CD4-positive, alpha-beta T cell treated with Interleukin-1 beta for 1 hour (primary cell): ENCODE data around the gene RAB3B.
"Not testable (repeated sequence)": the region's sequence is repeated elsewhere in the genome, so short reads cannot be mapped to it uniquely, and the experiment has no call there.

ENCODE experiments used
- DNase-seq, 2 donors: peaks; one replicate each; pipeline ENCODE4 v3.0.0-alpha.2; 2020 to 2022

RAB3B gene

DNA sequence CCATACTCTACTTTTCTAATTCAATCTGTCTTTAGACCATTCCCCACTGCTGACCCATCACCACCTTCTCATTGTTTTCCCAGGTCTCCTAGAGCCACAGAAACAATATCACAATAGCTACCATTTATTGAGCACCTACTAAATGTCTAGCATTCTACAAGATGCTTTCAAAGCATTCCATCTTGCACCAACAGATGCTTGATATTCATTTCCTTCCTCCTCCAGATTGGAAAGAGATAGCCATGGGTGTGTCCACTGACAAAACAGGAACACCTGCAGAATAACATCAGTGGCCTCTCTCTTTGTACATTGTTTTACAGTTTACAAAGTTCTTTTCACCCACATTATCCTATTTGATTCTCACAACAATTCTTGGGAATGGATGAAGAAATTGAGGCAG lies 2.2 kb downstream of the RAB3B start:
- no peak for DNase-seq

DNA sequence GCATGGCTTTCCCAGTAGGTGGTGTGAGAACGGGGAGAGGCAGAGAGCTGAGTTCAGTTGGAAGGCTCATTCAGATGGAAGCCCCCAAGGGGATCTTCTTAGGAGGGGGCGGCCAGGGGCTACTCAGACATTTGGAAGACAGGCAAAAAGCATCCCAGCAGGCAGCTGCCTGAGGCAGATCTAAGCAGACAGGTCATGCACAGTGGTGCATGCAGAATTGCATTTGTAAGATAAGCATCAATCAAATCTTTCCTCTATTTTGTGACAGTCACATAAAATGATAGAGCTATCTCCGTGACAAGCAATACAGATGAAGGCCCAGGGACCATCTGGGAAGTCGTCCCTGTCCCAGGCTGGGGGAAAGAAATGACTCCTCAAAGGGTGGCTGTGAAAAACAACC lies 3.8 kb downstream of the RAB3B start:
- no peak for DNase-seq

DNA sequence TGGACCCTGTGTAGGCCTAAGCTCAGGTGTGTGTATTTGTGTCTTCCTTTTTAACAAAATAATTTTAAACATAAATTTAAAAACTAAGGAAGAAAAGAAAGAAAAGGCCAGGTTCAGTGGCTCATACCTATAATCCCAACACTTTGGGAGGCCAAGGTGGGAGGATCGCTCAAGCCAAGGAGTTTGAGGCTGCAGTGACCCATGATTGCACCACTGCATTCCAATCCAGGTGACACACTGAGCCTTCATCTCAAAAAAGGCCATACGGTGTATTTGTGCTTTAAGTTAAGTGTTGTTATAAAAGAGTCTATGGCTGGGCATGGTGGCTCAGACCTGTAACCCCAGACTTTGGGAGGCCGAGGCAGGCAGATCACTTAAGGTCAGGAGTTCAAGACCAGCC lies 8.3 kb downstream of the RAB3B start:
- no peak for DNase-seq

DNA sequence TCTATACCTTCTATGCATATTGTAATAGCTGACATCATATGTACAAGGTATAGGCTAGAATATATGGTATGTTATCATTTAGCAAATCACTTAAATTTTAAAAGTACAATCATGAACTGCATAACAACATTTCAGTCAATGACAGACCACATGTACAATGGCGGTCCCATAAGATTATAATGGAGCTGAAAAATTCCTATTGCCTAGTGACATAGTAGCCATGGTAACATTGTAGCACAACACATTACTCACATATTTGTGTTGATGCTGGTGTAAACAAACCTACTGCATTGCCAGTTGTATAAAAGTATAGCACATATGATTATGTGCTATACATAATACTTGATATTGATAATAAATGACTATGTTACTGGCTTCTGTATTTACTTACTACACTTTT lies 8.9 kb downstream of the RAB3B start:
- DNase-seq, result no peak

DNA sequence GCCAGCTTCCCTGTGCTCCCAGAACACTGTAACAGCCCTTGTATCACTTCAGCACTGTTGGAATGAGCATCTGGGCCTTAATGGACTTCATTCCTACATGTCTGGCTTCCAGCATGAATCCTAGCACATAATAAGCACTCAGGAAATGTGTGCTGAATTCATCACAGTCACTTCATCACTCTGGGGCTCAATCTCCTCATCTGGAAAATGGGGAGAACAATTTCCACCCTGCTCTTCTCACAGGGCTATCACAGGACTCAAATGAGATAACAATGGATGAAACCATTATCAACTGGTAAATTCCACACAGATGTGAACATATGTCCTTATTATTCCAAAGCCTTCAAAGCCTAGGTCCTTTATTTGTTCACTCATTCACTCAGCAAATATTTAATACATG lies 12.4 kb downstream of the RAB3B start:
- no peak for DNase-seq

DNA sequence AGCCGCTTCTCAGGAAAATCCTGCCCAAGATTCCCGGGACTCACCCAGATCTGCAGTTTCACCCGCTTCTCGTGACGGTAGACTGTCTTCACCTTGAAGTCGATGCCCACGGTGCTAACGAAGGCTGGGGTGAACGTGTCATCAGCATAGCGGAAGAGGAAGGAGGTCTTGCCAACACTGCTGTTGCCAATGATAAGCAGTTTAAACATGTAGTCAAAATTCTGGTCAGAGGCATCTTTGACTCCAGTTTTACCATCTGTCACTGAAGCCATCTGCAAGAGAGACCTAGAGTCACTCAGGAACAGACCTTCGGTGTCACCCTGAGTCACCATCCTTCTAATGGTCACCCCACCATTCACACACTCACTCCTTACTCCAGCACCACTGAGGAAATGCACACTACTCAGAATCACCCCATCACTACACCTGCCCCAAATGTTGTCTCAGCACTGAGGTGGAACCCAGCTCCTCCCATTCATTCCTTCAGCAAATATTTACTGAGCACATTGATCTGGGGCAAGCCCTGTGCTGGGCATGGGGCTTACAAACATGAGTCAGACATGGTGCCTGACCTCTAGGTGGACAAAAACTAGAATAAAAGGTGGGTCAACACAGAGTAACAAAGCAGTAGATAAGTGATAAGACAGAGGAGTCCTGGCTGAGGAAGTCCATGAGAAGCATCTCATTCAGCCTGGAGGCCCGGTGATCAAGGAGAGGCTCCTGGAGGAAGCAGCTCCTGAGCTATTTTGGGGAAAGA lies 13.5 kb downstream of the RAB3B start:
- no peak for DNase-seq

DNA sequence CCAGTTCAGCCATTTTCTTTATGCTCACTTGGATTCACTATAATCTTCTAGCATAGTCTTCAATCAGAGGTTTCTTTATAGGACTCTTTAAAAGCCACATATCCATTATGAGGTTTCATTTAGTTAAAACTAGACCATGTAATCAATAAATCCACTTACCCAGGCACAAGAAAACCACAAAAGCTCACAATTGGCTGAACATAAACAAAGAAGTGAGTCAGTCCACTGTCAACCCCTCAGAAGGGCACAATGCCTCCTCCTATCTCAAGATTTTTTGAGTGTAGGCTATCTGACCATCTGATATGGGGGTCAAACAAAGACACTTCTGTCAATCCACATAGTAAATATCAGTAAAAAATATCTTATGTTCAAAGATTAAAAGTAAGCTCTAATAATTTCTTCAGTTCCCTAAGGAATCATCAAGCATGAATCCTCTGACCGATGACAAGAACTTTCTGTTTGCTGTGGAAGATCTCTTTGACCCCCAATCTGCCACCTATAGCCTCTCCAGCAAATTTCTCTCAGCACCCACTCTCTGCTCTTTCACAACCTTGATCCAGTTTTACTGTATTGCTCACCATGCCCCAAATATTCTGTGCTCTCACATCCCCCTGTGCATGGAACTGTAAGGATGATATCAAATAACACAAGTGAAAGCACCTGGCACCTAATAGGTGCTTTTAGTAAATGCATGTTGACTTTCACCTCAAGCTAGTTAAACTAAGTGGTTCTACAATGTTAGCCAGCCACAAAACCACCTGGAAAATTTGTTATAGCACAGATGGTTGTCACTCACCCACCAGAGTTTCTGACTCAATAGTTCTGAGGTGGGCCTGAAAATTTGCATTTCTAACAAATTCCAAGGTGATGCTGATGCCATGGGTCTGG lies 16.7 kb downstream of the RAB3B start:
- DNase-seq, result no peak

DNA sequence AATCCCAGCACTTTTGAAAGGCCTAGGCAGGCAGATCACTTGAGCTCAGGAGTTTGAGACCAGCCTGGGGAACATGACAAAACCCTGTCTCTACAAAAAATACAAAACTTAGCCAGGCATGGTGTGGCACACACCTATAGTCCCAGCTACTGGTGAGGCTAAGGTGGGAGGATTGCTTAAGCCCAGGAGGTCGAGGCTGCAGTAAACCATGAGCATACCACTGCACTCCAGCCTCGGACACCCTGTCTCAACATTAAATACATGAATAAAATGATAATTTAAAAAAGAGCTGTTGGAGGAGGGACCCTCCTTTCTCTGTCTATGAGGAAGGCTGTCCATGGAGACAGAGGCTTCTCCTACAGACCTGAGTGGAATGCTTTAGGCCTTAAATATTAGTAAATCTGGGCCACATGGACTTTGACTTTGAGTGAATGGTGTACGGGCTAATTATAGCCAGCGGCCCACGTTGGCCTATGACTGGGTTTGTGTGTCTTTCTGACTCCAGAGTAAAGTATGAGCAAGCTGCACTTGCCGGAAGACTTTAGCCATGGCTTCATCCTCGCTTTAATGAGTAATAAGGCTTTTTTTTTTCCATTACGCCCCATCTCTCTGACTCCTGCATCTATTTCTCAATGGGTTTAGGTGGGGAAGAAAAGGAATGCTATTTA lies 21.3 kb downstream of the RAB3B start:
- DNase-seq, result no peak

DNA sequence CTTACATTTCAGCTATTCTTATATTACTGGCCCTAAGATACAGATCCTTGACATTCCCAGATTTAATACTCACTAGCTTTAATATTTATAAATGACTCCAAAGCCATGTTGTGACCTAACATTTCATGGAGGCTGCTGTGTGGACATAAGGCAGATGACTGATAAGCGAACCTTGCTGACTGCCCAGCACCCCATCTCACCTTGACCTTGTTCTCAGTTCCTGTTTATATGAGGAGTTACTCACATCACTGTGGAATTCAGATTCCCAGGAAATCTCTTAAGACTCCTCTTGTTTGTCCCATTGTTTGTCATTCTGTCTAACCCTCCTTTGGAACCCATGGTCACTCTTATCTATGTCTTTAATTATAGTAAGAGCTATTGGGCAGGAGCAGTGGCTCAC lies 21.9 kb downstream of the RAB3B start:
- no peak for DNase-seq

DNA sequence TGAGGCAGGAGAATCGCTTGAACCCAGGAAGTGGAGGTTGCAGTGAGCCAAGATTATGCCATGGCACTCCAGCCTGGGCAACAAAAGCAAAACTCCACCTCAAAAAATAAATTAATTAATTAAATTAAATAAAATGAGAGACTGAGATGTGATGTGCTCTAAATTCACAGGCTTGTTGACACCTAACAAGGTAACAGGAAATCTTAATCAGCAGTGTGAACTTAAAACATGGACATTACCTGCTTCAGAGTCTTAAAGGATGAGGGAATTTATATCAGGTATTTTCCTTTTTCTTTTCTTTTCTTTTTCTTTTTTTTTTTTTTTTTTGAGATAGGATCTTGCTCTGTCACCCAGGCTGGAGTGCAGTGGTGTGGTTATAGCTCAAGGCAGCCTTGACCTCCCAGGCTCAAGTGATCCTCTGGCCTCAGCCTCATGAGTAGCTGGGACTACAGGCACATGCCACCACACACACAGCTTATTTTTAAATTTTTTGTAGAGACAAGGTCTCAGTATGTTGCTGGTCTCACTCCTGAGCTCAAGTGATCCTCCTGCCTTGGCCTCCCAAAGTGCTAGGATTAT lies 23.2 kb downstream of the RAB3B start:
- DNase-seq, result not testable (repeated sequence)

DNA sequence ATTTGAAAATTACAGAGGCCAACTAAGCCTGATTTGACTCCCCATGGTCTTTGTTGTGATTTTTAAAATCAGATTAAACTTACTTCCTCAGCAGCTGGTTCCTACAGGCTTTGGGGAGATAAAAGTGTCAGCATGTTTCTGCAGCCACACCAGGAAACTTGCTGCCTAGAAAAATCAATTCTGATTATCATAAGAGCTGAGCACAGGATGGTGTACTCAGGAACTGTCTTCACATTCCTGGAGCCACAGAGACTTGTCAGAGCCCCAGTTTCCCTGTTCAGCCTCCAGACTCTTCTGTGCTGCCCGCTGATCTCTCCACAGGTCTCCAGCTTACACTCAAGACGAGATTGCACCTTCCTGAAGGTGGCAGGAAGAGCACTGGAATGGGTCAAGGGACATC lies 23.9 kb downstream of the RAB3B start:
- DNase-seq, result no peak

DNA sequence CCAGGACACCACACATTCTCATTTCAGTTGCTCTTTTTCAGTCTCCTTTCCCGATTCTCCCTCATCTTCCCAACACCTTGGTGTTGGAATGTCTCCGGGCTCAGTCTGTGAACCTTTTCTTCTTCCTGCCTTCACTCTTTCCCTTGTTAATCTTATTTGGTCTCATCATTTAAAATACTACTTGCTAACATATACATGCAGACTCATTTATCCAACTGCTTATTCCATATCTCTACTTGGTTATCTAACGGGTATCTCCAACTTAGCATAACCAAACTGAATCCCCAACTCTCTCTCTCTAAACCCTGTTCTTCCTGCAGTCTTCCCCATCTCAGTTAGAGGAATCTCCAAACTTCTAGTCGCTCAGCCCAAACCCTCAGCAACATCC lies 26.2 kb downstream of the RAB3B start:
- no peak for DNase-seq

DNA sequence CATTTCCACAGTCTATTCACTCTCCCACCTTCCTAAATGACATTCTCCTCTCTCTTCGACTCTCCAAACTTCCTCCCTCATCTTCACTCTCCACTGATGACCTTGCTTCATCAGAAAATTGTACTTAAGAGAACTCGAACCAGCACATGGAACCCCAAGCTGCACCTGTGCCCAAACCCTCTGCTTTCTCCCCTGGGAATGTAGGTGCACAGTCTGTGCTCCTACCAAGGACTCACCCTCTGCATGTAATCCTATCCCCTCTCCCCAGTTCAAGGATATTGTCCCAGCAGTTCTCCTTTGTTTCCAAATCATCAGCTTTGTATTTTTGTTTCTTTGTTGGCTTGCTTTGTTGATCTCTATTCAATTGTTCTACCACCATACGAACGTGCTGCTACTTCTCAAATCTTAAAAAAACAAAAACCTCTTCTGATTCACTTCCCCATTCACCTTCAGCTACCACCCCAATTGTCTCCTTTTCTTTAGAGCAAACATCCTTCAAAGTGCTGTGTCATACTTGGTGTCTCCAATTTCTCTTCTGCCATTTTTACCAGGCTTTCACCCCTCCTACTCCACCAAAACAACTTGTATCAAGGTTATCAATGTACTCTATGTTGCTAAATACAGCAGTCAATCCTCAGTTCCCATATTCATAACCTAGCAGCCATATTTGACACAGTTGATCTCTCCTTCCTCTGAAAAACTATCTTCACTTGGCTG lies 26.8 kb downstream of the RAB3B start:
- no peak for DNase-seq

DNA sequence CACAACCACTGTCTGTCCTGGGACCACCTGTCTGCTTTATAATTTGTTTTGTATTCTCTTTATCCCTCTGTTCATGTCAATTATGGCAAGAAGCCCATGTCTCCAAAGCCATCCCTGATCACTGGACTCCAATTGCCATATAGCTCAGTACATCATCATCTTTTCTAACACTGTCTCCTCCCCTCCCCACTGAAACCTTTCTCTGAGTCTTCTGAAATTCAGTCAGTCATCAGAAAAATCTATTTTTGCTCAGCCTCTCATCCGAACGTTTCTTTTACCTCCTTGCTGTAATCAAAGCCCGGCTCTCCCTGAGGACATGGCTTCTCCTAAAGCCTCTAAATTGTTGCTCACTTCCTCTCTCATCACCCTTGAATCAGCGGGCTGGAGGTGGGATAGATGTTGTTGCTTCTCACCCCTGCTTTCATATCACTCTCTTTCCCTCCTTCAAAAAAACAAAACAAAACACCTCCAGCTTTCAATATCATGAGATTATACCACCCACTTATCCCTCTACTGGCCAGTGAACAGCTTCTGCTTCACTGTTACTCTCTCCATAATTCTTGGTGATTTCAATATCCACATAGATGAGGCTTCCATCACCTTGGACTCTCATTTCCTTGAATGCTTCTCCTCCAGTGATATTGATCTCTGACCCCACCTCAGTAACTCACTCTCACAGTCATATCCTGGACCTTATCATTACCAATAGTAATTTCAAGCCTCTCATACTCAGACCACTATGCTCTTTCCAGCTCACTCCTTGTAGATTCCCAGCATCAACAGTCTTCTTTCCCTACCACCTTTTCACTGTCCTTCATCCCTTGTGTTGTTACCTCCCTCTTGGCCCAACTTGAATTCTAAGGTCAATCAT lies 27.8 kb downstream of the RAB3B start:
- no peak for DNase-seq

DNA sequence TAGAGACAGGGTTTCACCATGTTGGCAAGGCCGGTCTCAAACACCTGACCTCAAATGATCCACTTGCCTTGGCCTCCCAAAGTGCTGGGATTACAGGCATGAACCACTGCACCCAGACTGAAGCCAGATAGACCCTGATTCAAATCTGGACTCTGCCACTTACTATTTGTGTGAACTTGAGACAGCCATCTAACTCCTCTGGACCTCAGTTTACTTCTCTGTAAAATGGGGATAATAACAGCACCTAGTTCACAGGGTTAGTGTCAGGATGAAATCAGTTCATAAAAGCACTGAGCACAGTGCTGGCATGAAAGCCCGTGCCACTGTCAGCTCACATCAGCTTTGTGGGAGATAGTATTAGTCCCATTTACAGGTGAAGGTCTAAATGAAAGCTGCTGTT lies 28.5 kb downstream of the RAB3B start:
- DNase-seq, result no peak

DNA sequence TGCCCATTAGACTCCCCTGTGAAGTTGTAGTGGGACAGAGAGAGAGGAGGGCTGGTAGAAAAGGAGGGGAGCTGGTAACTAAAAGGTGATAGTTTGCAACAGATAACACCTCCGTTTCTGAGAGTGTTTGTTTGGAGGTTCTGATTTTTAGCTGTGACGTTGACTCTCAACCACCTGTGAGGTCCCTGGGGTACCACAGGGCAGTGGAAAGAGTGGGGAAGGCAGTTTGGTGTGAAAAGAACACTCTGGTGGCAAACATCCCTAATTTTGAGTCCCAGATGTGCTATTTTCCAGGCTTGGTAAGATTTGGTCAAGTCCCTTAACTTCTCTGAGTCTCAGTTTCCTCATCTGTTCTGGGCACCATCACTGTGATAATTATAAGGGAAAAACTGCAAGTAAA lies 29.3 kb downstream of the RAB3B start:
- DNase-seq, result no peak

DNA sequence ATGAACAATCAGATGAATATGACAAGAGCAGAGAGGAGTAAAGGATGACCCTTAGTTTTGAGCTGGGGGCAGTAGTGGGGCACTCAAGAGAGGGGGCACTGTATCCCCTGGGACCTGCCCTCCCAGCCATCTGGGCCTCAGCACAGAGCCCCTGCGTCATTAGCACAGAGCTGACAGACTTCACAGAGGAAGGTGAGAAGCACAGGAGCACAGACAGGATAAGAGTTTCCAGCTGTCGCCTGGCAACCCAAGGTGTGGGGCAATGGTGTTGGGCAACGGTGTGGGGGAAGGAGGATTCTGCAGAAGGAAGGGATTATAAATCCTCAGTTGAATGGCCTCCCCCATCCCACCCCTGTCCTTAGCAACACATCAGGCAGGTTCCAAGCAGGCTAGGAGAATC lies 30.2 kb downstream of the RAB3B start:
- no peak for DNase-seq

DNA sequence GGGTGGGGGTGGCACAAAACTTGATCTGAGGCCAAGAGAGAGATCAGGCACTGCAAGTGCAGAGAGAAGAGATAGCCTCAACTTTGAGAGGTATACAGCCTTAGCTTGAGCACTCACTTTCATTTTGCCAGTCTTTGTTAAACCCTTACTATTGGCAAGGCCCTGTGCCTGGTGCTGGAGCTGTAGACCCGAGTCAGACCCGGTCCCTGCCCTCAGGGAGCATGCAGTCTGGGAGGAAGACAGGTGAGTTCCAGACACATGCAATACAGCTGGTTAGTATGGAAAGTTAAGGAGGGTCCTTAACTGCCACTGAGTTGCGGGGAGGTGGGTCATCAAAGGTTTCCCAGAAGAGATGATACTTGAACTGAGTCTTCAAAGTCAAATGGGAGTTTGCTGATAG lies 31.7 kb downstream of the RAB3B start:
- no peak for DNase-seq

DNA sequence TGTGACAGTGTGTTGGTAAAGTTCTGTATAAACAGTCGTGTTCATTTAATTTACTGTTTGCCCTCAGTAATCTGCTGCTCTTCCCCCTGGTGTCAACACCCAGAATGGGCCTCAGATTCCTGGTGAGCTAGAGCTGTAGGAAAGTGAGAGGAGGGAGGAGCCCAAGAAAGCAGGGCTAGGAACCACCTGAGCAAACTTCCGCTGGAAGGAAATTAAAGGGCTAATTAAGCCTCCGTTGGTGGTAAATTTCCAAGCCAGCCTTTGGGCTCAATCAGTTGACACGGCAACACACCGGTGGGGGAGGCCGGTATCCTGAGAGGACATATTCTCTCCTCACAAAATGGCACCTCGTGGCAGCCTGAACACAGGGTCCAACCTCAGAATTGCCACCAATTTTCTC lies 32.9 kb downstream of the RAB3B start:
- DNase-seq, result no peak

DNA sequence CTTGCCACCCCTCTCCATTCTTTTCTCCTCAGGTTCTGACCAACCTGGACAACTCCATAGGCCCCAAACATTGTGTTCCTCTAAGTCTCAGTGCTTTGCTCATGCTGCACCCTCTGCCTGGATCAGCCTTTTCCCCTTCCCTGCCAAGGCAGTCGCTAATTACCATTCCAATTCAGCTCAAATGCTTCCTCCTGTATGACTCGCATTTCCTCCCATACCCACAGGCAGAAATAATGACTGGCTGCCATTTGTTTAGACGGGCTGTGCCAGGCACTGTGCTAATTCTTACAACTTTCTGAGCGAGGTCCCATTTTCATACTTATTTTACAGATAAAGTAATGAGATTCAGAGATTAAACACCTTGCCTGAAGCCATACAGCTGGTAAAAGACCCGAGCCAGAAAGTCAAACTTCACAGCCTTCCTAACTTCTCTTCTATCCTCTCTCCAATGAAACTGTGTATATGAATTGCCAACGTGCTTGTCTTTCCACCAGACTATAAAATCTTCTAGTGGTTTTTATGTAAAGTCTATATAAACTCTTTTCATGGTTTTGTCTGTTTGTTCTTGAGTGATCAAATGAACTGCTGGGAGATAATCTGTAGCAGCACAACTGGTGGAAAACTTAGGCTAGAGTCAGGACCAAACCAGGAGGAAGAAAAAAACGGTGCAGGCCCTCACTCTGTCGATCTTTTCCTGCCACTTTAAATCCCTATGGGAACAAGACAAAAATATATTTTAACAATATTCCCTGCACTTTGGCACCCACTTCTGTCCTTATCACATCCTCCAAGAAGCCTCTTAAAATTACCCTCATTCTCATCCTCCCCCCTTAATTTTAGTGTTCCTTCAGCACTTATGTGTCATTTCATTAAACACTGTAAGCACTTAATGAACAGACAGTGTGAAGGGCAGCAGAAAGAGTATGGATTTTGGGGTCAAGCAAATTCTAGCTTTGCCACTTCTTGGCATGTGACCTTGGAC lies 33.7 kb downstream of the RAB3B start:
- no peak for DNase-seq
